ENCODE measurements around the gene MRPL24. TPM values are rescaled to one million over a fixed set of nuclear protein-coding genes. Genes with fewer than 3 reads are reported as not detected.

Gene MRPL24
- total RNA-seq, 4 donors from 2014 or later: 34.0 to 44.9 (median 41.5) TPM

- H3K4me3 ChIP-seq (ENCODE audit: low read depth, poor library complexity, severe bottlenecking): no peak overlapping the region
- intact Hi-C loops (cut with DNase I; ENCODE audit: low total_unique reads): no loop called here
- no peak for DNase-seq (ENCODE audit: low spot score in 2 of 2)
- TF ChIP-seq CTCF (IDR thresholded peaks at IDR 0.05): no peak
- TF ChIP-seq POLR2A (IDR thresholded peaks at IDR 0.05): no peak
- WGBS, 2 donors: 71% methylated on average over 12 of the region's 12 CpGs
Observed at GRCh38 chr1:156744344-156744743, 3.5 kb upstream of the MRPL24 start.

- no peak for TF ChIP-seq POLR2A (IDR thresholded peaks at IDR 0.05)
- TF ChIP-seq CTCF (IDR thresholded peaks at IDR 0.05): no peak
- intact Hi-C loops (cut with DNase I; ENCODE audit: low total_unique reads): no loop called here
- WGBS, 2 donors: 82 to 84% methylated on average over 14 of the region's 14 CpGs
- H3K4me3 ChIP-seq (ENCODE audit: low read depth, poor library complexity, severe bottlenecking): no peak overlapping the region
- no peak for DNase-seq (ENCODE audit: low spot score in 2 of 2)
Observed at GRCh38 chr1:156743367-156744302, 2.7 kb upstream of the MRPL24 start.

- TF ChIP-seq POLR2A (IDR thresholded peaks at IDR 0.05): no peak
- TF ChIP-seq CTCF (IDR thresholded peaks at IDR 0.05): no peak
- DNase-seq (ENCODE audit: low spot score in 2 of 2): no peak
- WGBS, 2 donors: 91 to 92% methylated on average over 4 of the region's 4 CpGs
- no peak overlapping the region for H3K4me3 ChIP-seq (ENCODE audit: low read depth, poor library complexity, severe bottlenecking)
- intact Hi-C loops (cut with DNase I; ENCODE audit: low total_unique reads): no loop called here
Observed at GRCh38 chr1:156742801-156743200, 1.9 kb upstream of the MRPL24 start.

GRCh38 chr1:156742017-156742416 is 1.1 kb upstream of the MRPL24 start:
- no peak for DNase-seq (ENCODE audit: low spot score in 2 of 2)
- no peak overlapping the region for H3K4me3 ChIP-seq (ENCODE audit: low read depth, poor library complexity, severe bottlenecking)
- intact Hi-C loops (cut with DNase I; ENCODE audit: low total_unique reads): no loop called here
- TF ChIP-seq CTCF (IDR thresholded peaks at IDR 0.05): no peak
- no peak for TF ChIP-seq POLR2A (IDR thresholded peaks at IDR 0.05)
- WGBS, 2 donors: 72 to 82% methylated on average over 3 of the region's 3 CpGs

GRCh38 chr1:156741481-156741983 is 644 bp upstream of the MRPL24 start:
- H3K4me3 ChIP-seq (ENCODE audit: low read depth, poor library complexity, severe bottlenecking): no peak overlapping the region
- WGBS, 2 donors: 49 to 51% methylated on average over 8 of the region's 8 CpGs
- TF ChIP-seq CTCF (IDR thresholded peaks at IDR 0.05): no peak
- no peak for TF ChIP-seq POLR2A (IDR thresholded peaks at IDR 0.05)
- intact Hi-C loops (cut with DNase I; ENCODE audit: low total_unique reads): no loop called here
- DNase-seq (ENCODE audit: low spot score in 2 of 2): no peak
